Tongue (tissue), 2 donors: ENCODE data around the gene KLHL26. TPM values are rescaled to one million over a fixed set of nuclear protein-coding genes. Genes with fewer than 3 reads are reported as not detected.

ENCODE experiments used
- DNase-seq: peaks from one replicate; pipeline ENCODE4 v3.0.0-alpha.2; 2015
- total RNA-seq: library from RNA; depleted of rRNA; stranded (reverse); fragments of >200 nt; gene quantifications from one replicate; pipeline ENCODE4 v1.2.3, GENCODE V29; 2014

Gene KLHL26
- total RNA-seq, 1 donor from 2014 or later, result 6.2 TPM

GRCh38 chr19:18687740-18688465 lies 51.1 kb downstream of the KLHL26 start:
- DNase-seq, result no peak

GRCh38 chr19:18696023-18696422 lies 59.2 kb downstream of the KLHL26 start:
- DNase-seq, result no peak

GRCh38 chr19:18697680-18698079 lies 60.9 kb downstream of the KLHL26 start:
- DNase-seq, result no peak

DNA sequence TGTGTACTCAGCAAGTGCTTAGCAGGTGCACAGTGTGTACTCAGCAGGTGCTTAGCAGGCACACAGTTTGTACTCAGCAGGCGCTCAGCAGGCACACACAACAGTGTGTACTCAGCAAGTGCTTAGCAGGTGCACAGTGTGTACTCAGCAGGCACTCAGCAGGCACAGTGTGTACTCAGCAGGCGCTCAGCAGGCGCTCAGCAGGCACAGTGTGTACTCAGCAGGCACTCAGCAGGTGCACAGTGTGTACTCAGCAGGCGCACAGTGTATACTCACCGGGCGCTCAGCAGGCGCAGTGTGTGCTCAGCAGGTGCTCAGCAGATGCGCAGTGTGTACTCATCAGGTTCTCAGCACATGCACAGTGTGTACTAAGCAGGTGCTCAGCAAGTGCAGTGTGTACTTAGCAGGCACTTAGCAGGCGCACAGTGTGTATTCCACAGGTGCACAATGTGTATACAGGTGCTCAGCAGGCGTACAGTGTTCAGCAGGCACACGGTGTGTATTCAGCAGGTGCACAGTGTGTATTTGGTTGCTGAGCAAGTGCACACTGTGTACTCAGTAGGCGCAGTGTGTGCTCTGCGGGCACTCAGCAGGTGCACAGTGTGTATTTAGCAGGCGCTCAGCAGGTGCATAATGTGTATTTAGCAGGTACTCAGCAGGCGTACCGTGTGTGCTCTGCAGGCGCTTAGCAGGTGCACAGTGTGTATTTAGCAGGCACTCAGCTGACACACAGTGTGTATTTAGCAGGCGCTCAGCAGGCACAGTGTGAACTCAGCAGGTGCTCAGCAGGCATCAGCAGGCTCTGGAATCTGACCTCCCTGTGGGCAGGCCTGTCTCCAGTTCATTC lies 61.7 kb downstream of the KLHL26 start:
- DNase-seq, result no peak

DNA sequence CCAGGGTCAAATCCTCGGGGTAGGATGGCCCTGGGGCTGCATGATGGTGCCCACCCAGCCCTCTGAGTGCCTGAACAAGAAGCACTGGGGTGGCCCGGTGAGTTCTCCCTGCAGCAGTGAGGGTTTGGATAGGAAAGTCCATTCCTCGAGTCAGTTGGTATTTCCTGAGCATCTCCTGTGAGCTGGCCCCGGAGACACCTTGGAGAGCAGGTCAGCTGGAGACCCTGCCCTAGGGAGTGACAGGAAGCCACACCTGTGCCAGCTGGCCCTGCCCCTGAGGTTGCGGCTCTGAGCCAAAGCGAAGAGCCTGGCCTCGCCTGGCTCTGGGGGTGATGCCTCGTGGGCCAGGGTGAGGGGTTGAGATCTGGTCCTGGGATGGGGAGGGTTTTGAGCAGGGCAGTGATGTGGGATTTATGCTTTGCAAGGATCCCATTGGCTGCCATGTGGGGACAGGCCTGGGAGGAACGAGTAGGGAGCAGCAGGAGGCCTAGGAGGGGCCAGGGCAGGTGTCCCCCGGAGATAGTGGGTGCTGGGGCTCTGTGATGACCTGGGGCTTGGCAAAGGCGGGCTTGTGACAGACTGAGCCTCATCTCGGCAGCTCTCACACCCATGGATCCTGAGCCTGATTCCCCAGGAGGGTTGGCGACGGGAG lies 62.7 kb downstream of the KLHL26 start:
- DNase-seq, result no peak

DNA sequence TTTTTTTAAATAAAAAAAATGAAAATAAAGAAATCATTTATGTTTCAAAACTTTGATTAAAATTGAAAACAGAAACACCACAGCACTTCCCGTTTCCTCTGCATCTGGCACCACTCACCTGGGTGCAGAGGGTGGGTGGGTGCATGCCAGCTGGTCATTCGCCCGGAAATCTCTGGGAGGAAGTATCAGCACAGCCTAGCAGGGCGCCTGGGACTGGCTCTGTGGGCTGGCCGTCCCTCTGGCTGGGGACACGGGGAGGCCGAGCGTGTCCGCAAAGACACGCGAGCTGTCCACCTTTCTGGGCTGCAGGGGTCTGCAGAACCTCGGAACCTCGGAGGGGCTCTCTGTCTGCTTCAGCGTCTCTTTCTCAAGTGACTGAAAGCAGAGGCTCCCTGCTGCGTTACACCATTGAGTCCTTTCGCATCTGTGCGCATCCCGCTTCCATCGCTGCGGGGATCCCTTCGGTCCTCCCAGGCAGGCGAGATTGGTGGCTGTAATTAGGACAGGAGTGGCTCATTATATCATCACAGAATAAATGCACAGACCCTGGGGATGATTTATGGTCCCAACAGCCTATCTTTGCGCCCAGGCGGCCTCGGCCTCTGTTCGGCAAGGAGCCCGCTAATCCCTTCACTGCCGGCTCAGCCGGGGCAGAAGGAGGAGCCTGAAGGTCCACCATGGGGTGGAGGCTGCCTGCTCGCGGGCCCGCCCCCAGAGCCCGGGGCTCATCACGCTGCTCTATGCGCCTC lies 63.8 kb downstream of the KLHL26 start:
- DNase-seq, result peak; percentile 71

GRCh38 chr19:18701250-18701608 lies 64.4 kb downstream of the KLHL26 start:
- no peak for DNase-seq

DNA sequence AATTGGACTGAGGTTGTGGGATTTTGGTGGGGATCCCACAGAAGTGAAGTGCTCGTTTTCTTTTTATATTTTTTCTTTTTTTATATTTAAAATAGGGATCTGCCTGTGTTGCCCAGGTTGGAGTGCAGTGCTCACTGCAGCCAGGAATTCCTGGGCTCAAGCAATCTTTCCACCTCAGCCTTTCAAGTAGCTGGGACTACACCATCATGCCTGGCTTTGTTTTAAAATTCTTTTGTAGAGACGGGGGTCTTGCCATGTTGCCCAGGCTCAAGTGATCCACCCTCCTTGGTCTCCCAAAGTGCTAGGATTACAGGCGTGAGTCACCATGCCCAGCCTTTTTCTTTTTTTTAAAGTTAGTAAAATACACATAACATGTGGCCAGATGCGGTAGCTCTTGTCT lies 67.2 kb downstream of the KLHL26 start:
- no peak for DNase-seq

GRCh38 chr19:18704971-18705370 lies 68.1 kb downstream of the KLHL26 start:
- DNase-seq, result peak; percentile 87

GRCh38 chr19:18708452-18709231 lies 71.8 kb downstream of the KLHL26 start:
- DNase-seq, result no peak

DNA sequence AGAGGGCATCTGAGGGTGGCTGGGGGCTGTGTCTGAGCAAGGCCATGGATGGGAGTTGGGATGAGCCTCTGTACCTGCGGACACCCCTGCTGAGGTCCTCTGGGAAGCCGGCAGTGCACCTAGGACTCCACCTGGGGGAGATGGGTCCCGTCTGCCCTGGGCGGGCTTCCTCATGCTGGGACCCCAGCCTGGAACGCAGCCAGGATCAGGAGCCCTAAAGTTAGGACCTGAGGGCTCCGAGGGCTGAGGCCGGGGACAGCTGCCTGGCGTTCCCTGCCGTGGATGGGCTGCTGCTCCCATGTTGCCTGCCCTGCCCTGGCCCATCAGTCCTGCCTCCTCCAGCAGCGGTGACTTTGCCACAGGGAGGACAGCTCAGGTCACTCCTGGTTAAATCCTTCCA lies 72.7 kb downstream of the KLHL26 start:
- no peak for DNase-seq

- DNase-seq, result no peak
Observed at GRCh38 chr19:18710186-18710585, 73.4 kb downstream of the KLHL26 start.

- DNase-seq, result peak; percentile 90
Observed at GRCh38 chr19:18710996-18711751, 74.3 kb downstream of the KLHL26 start.

GRCh38 chr19:18711893-18712292 lies 75.1 kb downstream of the KLHL26 start:
- DNase-seq, result no peak

GRCh38 chr19:18712981-18713380 lies 76.2 kb downstream of the KLHL26 start:
- peak; percentile 79 for DNase-seq

- no peak for DNase-seq
Observed at GRCh38 chr19:18713550-18714117, 76.8 kb downstream of the KLHL26 start.

- DNase-seq, result no peak
Observed at GRCh38 chr19:18715416-18715815, 78.6 kb downstream of the KLHL26 start.

DNA sequence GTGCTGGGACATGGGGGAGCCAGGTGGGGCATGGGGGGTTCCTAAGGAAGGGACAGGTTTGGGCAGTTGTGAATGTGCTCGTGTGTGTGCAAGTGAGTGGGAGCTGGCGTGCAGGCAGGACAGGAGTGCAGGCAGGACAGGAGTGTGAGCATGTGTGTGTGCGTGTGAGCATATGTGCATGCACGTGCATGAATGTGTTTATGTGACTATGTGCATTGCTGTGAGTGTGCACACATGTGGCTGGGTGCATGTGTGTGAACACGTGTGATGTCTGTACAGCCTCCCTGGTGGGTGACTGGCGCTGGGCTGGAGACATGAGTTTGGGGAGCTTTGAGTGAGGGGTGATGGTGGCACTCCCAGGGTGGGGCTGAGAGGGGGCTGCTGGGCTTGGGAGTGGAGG lies 80.0 kb downstream of the KLHL26 start:
- no peak for DNase-seq

GRCh38 chr19:18717601-18718000 lies 80.8 kb downstream of the KLHL26 start:
- no peak for DNase-seq

DNA sequence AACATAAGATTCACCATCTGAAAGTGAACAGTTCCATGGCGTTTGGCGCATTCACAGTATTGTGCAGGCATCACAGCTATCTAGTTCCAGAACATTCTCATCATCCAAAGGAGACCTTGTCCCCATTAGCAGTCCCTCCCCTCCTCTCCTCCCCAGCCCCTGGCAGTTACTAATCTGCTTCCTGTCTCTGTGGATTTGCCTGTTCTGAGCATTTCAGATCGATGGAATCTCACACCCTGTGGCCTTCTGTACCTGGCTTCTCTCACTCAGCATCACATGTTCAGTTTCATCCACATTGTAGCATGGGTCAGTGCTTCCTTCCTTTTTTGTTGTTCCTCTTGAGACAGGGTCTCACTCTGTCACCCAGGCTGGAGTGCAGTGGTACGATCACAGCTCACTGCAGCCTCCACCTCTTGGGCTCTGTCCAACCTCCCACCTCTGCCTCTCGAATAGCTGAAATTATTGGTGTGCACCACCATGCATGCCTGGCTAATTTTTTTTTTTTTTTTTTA lies 81.2 kb downstream of the KLHL26 start:
- no peak for DNase-seq
